DND-41 (cell line): ENCODE results near the gene TMEM38A.

Experiments
- CTCF ChIP-seq: IDR thresholded peaks from 2 replicates; pipeline ENCODE4 v1.5.1; 2012; ENCODE audit warnings: borderline replicate concordance, low read length, moderate library complexity, mild to moderate bottlenecking; ENCODE audit not compliant: poor library complexity, severe bottlenecking; ENCODE audit errors: extremely low read depth
- EZH2 ChIP-seq: IDR thresholded peaks from 3 replicates; pipeline ENCODE4 v1.6.1; 2012; ENCODE audit warnings: borderline replicate concordance, low read depth, mild to moderate bottlenecking, moderate library complexity, low read length, inconsistent platforms; ENCODE audit not compliant: severe bottlenecking

- TF ChIP-seq CTCF (no peak), EZH2 (no peak)
Observed at GRCh38 chr19:16670291-16670690, 9.4 kb downstream of the TMEM38A start.
